HEK293T (cell line): ENCODE results near the gene TEKT5.
"Not testable (repeated sequence)": the region's sequence is repeated elsewhere in the genome, so short reads cannot be mapped to it uniquely, and the experiment has no call there.

Experiments used
- CTCF ChIA-PET: fragments of 350-600 bp; formaldehyde crosslinking; extraction: SDS; loops from one replicate; lab custom pipeline; 2021; ENCODE audit warnings: antibody characterized with exemption, inconsistent platforms; lab: Yijun Ruan, JAX
- POLR2A ChIA-PET: fragments of 350-600 bp; formaldehyde crosslinking; extraction: SDS; loops from one replicate; lab custom pipeline; 2020; ENCODE audit warnings: antibody characterized with exemption, inconsistent platforms; lab: Yijun Ruan, JAX
- DNase-seq: peaks from one replicate; pipeline ENCODE4 v3.0.0; 2012; ENCODE audit warnings: mixed read lengths; ENCODE audit errors: extremely low spot score
- ARNT ChIP-seq: fragments of 450-650 bp; IDR thresholded peaks from 2 replicates; pipeline ENCODE4 v1.6.1; 2017; ENCODE audit warnings: mild to moderate bottlenecking
- BHLHE40 ChIP-seq: fragments of 450-650 bp; IDR thresholded peaks from 2 replicates; pipeline ENCODE4 v1.6.1; 2016; ENCODE audit warnings: mild to moderate bottlenecking, moderate library complexity, borderline replicate concordance
- CTBP1 ChIP-seq: fragments of 450-650 bp; IDR thresholded peaks from 2 replicates; pipeline ENCODE4 v1.6.1; 2016; ENCODE audit warnings: borderline replicate concordance
- ELF4 ChIP-seq: fragments of 450-650 bp; IDR thresholded peaks from 2 replicates; pipeline ENCODE4 v1.6.1; 2017; ENCODE audit warnings: antibody characterized with exemption
- FOXA1 ChIP-seq: fragments of 450-650 bp; IDR thresholded peaks from 2 replicates; pipeline ENCODE4 v1.6.1; 2016; ENCODE audit warnings: mild to moderate bottlenecking
- FOXK2 ChIP-seq: fragments of 450-650 bp; IDR thresholded peaks from 2 replicates; pipeline ENCODE4 v1.6.1; 2016; ENCODE audit warnings: mild to moderate bottlenecking
- FOXM1 ChIP-seq: fragments of 450-650 bp; IDR thresholded peaks from 2 replicates; pipeline ENCODE4 v1.6.1; 2017; ENCODE audit warnings: mild to moderate bottlenecking, borderline replicate concordance
- HDGF ChIP-seq: fragments of 450-650 bp; IDR thresholded peaks from 2 replicates; pipeline ENCODE4 v1.6.1; 2017; ENCODE audit warnings: antibody characterized with exemption, borderline replicate concordance
- L3MBTL2 ChIP-seq: fragments of 450-650 bp; conservative IDR thresholded peaks from 2 replicates; pipeline ENCODE4 v1.6.1; 2016; ENCODE audit warnings: mild to moderate bottlenecking
- LEF1 ChIP-seq: fragments of 450-650 bp; IDR thresholded peaks from 2 replicates; pipeline ENCODE4 v1.6.1; 2017; ENCODE audit warnings: mild to moderate bottlenecking, borderline replicate concordance
- NFRKB ChIP-seq: fragments of 450-650 bp; IDR thresholded peaks from 2 replicates; pipeline ENCODE4 v1.6.1; 2016; ENCODE audit warnings: mild to moderate bottlenecking, moderate library complexity
- PKNOX1 ChIP-seq: fragments of 450-650 bp; IDR thresholded peaks from 2 replicates; pipeline ENCODE4 v1.6.1; 2016
- SP1 ChIP-seq: fragments of 450-650 bp; IDR thresholded peaks from 2 replicates; pipeline ENCODE4 v1.6.1; 2017
- SUZ12 ChIP-seq: fragments of 450-650 bp; IDR thresholded peaks from 2 replicates; pipeline ENCODE4 v1.6.1; 2016; ENCODE audit warnings: mild to moderate bottlenecking
- TARDBP ChIP-seq: fragments of 450-650 bp; IDR thresholded peaks from 2 replicates; pipeline ENCODE4 v1.6.1; 2016
- ZNF384 ChIP-seq: fragments of 450-650 bp; IDR thresholded peaks from 2 replicates; pipeline ENCODE4 v1.6.1; 2016

TEKT5 gene

GRCh38 chr16:10654592-10655414 is 39.9 kb downstream of the TEKT5 start:
- POLR2A ChIA-PET, result no interaction called here
- no peak for DNase-seq
- TF ChIP-seq LEF1 (no peak), HDGF (no peak), ELF4 (no peak), CTBP1 (no peak), NFRKB (no peak), FOXM1 (no peak), FOXK2 (no peak), FOXA1 (no peak), PKNOX1 (no peak), ZNF384 (no peak), L3MBTL2 (no peak), SP1 (no peak)
- CTCF ChIA-PET, result no interaction called here

DNA sequence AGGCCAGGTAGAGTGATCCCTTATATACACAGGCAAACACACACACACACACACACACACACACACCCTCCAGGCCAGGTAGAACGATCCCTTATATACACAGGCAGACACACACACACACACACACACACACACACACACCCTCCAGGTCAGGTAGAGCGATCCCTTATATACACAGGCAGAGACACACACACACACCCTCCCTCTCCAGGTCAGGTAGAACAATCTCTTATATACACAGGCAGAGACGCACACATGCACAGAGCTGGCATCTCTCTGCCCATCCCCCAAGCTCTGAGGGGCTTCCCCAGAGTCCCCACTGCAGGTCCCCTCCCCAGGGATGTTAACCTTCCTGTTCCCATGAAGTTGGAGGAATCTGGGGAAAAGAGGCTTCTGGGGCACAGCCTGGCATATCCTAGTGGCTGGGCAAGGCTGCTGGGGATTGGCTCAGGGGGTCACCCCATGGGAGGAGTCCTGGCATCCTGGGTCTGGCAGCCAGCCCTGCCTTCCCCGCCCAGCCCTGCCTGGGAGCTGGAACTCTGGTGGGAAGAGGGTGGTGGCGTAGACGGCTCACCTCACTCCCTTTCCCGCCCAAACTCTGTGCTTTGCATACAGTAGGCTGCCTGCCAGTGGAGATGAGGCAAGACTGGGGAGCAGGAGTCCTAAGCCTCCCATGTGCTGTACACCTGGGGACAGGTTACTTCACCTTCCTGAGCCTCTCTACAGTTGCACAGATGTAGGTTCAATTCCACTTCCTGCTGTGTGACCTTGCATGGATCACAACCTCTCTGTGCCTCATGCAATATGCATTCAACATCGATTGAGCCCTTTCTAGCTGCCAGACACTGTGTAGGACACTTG is 41.8 kb downstream of the TEKT5 start:
- DNase-seq, result no peak
- POLR2A ChIA-PET, result no interaction called here
- CTCF ChIA-PET, result no interaction called here
- TF ChIP-seq BHLHE40 (no peak), NFRKB (no peak), LEF1 (no peak), FOXM1 (no peak), PKNOX1 (no peak), TARDBP (no peak), ELF4 (no peak), HDGF (no peak), FOXK2 (no peak), ARNT (no peak), ZNF384 (no peak), FOXA1 (no peak)

- POLR2A ChIA-PET, DNase-seq, CTCF ChIA-PET: not testable (repeated sequence)
Observed at GRCh38 chr16:10649098-10649497, 45.6 kb downstream of the TEKT5 start.

- POLR2A ChIA-PET, result no interaction called here
- DNase-seq, result no peak
- CTCF ChIA-PET, result no interaction called here
- TF ChIP-seq L3MBTL2 (no peak), ARNT (no peak), PKNOX1 (no peak), FOXK2 (no peak), ELF4 (no peak), TARDBP (no peak), ZNF384 (no peak), HDGF (no peak), BHLHE40 (no peak), SP1 (no peak), SUZ12 (no peak), NFRKB (no peak)
Observed at GRCh38 chr16:10647721-10648296, 46.9 kb downstream of the TEKT5 start.

- POLR2A ChIA-PET, result no interaction called here
- DNase-seq, result no peak
- CTCF ChIA-PET, result no interaction called here
- TF ChIP-seq CTBP1 (no peak), PKNOX1 (no peak), ARNT (no peak), NFRKB (no peak), SUZ12 (no peak), FOXK2 (no peak), FOXA1 (no peak), ELF4 (no peak), ZNF384 (no peak), HDGF (no peak), SP1 (no peak), L3MBTL2 (no peak), TARDBP (no peak), BHLHE40 (no peak)
Observed at GRCh38 chr16:10647264-10647720, 47.4 kb downstream of the TEKT5 start.
